Lung (tissue), 12 donors: ENCODE data around the gene DDX56. TPM values are rescaled to one million over a fixed set of nuclear protein-coding genes. Genes with fewer than 3 reads are reported as not detected.

Experiments
- ATAC-seq: fragments of 200-7000 bp; cut with Tn5 transposase; one replicate; pipeline ENCODE4 v1.9.1; 2020; ENCODE audit warnings: moderate number of reproducible peaks; ENCODE audit not compliant: insufficient read depth, low FRiP score
- DNase-seq, 3 donors: peaks; one replicate each; pipeline ENCODE4 v3.0.0-alpha.2; 2013 to 2017
- H3K27ac ChIP-seq, 2 donors: one replicate each; pipeline ENCODE4 v1.5.1; 2013; ENCODE audit warnings: mild to moderate bottlenecking in 2 of 2, moderate library complexity in 2 of 2, control low read depth in 1 of 2, inconsistent platforms in 1 of 2, low read depth in 1 of 2, low read length in 1 of 2
- H3K27me3 ChIP-seq, 3 donors: one replicate each; pipeline ENCODE4 v1.5.1; 2013; ENCODE audit warnings: low read length in 2 of 3; ENCODE audit not compliant: control insufficient read depth in 3 of 3, insufficient read depth in 3 of 3
- H3K36me3 ChIP-seq, 4 donors: one replicate each; pipeline ENCODE4 v1.5.1; 2013; ENCODE audit warnings: low read length in 4 of 4, mild to moderate bottlenecking in 1 of 4, moderate library complexity in 1 of 4; ENCODE audit not compliant: control insufficient read depth in 4 of 4, insufficient read depth in 4 of 4
- H3K4me1 ChIP-seq, 5 donors: one replicate each; pipeline ENCODE4 v1.5.1; 2013; ENCODE audit warnings: low read length in 5 of 5, mild to moderate bottlenecking in 2 of 5, moderate library complexity in 1 of 5; ENCODE audit not compliant: control insufficient read depth in 5 of 5, insufficient read depth in 5 of 5
- H3K4me3 ChIP-seq: one replicate; pipeline ENCODE4 v1.5.1; 2013; ENCODE audit warnings: mild to moderate bottlenecking, control low read depth, moderate library complexity
- H3K9ac ChIP-seq, 2 donors: one replicate each; pipeline ENCODE4 v1.5.1; 2013; ENCODE audit warnings: low read length in 2 of 2, control low read depth in 1 of 2; ENCODE audit not compliant: insufficient read depth in 1 of 2
- H3K9me3 ChIP-seq, 4 donors: one replicate each; pipeline ENCODE4 v1.5.1; 2013; ENCODE audit warnings: low read length in 3 of 4, mild to moderate bottlenecking in 1 of 4, moderate library complexity in 1 of 4; ENCODE audit not compliant: control insufficient read depth in 4 of 4, insufficient read depth in 3 of 4
- WGBS, 2 donors: extraction: QIAGEN DNeasy Blood & Tissue Kit; methylation state at CpG; one replicate each; pipeline ENCODE4 v1.1.7; 2013; 5-methylcytosine and 5-hydroxymethylcytosine counted together
- polyA plus RNA-seq, 2 donors: library from polyadenylated mRNA; stranded (reverse); fragments of 200-250 nt; gene quantifications; one replicate each; pipeline ENCODE4 v1.2.1, GENCODE V29; 2013
- total RNA-seq, 2 donors: library from RNA; depleted of rRNA in 1 of 2; stranded (reverse); fragments of >200 nt in 1 of 2; gene quantifications; one replicate each; pipeline ENCODE4 v1.2.1, GENCODE V29; 2014 to 2021
- TF ChIP-seq, protein P1 (sequence below): IDR thresholded peaks from 2 replicates; pipeline ENCODE4 v1.5.1; 2012; ENCODE audit warnings: mild to moderate bottlenecking; ENCODE audit errors: control extremely low read depth, extremely low read depth
- donor health status: control.
- donor health status: control.
- donor health status: Bipolar disorder and iron deficiency.
- donor health status: healthy.
- donor health status: DM: yes; HTN: yes; CAD: no.

The DDX56 gene
- total and polyA plus RNA-seq, 4 donors: 45.9 to 67.5 (median 58.2) TPM

DNA sequence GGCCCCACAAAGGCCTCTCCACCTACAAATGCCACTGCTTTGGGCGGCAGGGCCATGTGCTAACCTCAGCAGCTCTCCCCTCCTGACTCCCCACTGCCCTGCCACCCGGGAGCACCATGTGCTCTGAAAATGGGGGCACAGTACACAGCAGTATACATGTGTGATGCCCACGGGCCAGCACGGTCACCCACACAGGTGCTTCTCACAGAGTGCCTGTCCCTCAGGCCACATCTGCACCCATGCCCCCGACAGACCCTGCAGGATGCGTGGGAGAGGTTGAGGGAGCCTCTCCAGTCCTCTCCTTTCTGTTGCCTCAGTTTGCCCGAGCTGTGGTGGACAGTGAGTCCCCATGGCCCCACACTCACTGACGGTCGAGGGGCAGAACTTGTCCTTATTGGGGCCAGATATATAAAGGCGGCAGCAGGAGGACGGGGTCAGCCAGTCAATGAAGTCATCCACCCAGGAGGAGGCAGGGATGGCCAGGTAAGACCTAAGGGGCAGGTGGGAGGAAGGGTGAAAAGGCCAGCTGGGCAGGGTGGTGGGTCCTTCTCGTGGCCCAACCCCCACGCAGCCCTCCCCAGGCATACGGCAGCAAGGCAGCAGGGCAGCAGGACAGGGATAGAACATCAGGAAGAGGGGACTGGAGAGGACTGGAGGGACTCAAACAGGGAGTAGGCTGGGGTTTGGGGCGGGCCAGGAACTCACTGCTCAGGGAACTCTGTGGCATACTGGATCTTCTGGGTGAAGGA is 52.2 kb downstream of the DDX56 start:
- Histone ChIP-seq H3K36me3 (no peaks in the 10 kb centered on the region), H3K4me1 (no peaks in the 10 kb centered on the region), H3K27ac (no peak overlapping the region), H3K27me3 (no peaks in the 10 kb centered on the region), H3K9ac (no peak overlapping the region), H3K9me3 (peaks cover 0 to 9% (median 2%) of the 10 kb centered on the region in 4 donors), H3K4me3 (no peak overlapping the region)
- DNase-seq (no peak), ATAC-seq (no peak)
- WGBS, 2 donors: 81 to 91% methylated on average over 15 of the region's 15 CpGs
- TF ChIP-seq, protein P1, sequence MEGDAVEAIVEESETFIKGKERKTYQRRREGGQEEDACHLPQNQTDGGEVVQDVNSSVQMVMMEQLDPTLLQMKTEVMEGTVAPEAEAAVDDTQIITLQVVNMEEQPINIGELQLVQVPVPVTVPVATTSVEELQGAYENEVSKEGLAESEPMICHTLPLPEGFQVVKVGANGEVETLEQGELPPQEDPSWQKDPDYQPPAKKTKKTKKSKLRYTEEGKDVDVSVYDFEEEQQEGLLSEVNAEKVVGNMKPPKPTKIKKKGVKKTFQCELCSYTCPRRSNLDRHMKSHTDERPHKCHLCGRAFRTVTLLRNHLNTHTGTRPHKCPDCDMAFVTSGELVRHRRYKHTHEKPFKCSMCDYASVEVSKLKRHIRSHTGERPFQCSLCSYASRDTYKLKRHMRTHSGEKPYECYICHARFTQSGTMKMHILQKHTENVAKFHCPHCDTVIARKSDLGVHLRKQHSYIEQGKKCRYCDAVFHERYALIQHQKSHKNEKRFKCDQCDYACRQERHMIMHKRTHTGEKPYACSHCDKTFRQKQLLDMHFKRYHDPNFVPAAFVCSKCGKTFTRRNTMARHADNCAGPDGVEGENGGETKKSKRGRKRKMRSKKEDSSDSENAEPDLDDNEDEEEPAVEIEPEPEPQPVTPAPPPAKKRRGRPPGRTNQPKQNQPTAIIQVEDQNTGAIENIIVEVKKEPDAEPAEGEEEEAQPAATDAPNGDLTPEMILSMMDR: no peak

DNA sequence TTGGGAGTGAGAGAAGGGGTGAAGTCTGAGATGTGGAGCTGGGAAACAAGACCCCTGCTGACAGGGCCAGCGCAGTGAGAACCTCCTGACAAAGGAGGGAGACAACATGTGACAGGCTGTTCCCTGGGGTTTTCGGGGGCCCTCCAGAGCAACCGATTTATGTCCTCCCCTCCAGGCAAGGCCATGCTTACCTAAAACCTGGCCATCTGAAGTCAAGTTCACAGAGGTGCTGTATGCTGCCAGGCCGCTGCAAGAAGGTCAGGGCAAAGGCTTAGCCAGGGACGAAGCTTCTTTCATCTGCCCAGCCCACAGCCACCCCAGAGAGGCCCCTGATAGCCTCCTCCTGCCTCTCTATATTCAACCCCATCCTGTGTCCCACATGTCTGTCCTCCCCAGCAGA is 53.1 kb downstream of the DDX56 start:
- no peak for DNase-seq
- no peak for ATAC-seq

DNA sequence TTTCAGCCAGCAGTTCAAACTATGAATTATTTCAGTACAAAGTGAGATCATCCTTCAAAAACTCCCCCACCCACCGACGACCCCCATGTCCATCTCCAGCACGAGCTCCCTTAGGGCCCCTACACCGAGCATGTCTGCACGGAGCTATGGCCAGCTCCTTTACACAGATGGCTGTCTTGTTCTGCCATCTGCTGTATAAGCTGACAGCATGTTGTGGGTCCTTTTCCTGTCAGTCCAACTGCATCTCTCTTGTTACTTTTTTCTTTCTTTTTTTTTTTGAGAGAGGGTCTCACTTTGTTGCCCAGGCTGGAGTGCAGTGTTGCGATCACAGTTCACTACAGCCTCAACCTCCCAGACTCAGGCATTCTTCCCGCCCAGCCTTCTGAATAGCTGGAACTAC is 54.2 kb downstream of the DDX56 start:
- TF ChIP-seq, protein P1: no peak
- Histone ChIP-seq H3K4me3 (no peak overlapping the region), H3K27me3 (no peaks in the 10 kb centered on the region), H3K27ac (no peak overlapping the region), H3K9me3 (peaks cover 0 to 4% (median 1%) of the 10 kb centered on the region in 4 donors), H3K9ac (no peak overlapping the region), H3K36me3 (no peaks in the 10 kb centered on the region), H3K4me1 (no peaks in the 10 kb centered on the region)
- DNase-seq (no peak), ATAC-seq (no peak)
- WGBS, 2 donors: 73 to 80% methylated on average over 7 of the region's 7 CpGs

More for the DNA sequence above, 53.1 kb downstream of the DDX56 start:
- Histone ChIP-seq H3K9me3 (peaks cover 0 to 6% (median 2%) of the 10 kb centered on the region in 4 donors), H3K9ac (no peak overlapping the region), H3K4me1 (no peaks in the 10 kb centered on the region), H3K4me3 (no peak overlapping the region), H3K27ac (no peak overlapping the region), H3K27me3 (no peaks in the 10 kb centered on the region), H3K36me3 (no peaks in the 10 kb centered on the region)
- TF ChIP-seq, protein P1: no peak
- 87 to 94% methylated on average over 5 of the region's 5 CpGs for WGBS, 2 donors
